ENCODE measurements around the gene ADCY10. TPM values are rescaled to one million over a fixed set of nuclear protein-coding genes. Genes with fewer than 3 reads are reported as not detected.

ADCY10 gene
- total RNA-seq, 3 donors from 2014 or later (not counting 1 experiment from before 2014, with no cell fraction given) = 0.42 to 1.00 TPM; not detected in 1

- H3K36me3 Mint-ChIP-seq = no peaks in the 10 kb centered on the region
- no peaks in the 10 kb centered on the region for H3K27me3 Mint-ChIP-seq (ENCODE audit: low read depth in 2 of 2)
- no peaks in the 10 kb centered on the region for H3K9me3 Mint-ChIP-seq
- Histone ChIP-seq H3K9me3 (ENCODE audit: control insufficient read depth, insufficient read depth, low read length) (no peaks in the 10 kb centered on the region), H3K4me3 (ENCODE audit: low read length) (peak within 1 kb of the TSS; percentile 90), H3K27me3 (ENCODE audit: control insufficient read depth, insufficient read depth, low read length) (no peaks in the 10 kb centered on the region), H3K27ac (ENCODE audit: low read length) (peak within 1 kb of the TSS; percentile 95), H3K4me1 (ENCODE audit: control insufficient read depth, insufficient read depth, low read length) (peaks cover 8% of the 10 kb centered on the region), H3K36me3 (ENCODE audit: control insufficient read depth, insufficient read depth, low read length) (no peaks in the 10 kb centered on the region)
- peaks cover 34 to 41% of the 10 kb centered on the region in 2 donors for H3K4me1 Mint-ChIP-seq
- no peak for TF ChIP-seq CTCF (IDR thresholded peaks at IDR 0.05)
- H3K4me3 Mint-ChIP-seq = peak within 1 kb of the TSS; percentile 93
- WGBS (ENCODE audit: insufficient coverage) = under 1% methylated on average over 51 of the region's 51 CpGs
- ATAC-seq (no peak), DNase-seq (peak; percentile 55 to 78)
- H3K27ac Mint-ChIP-seq = peak within 1 kb of the TSS; percentile 93 to 98
- intact Hi-C loops (cut with micrococcal nuclease) = loop anchor here (2.0 to 5.0 kb wide), 4 partner anchors 242 to 1958 kb away; partner anchors contain the start of genes BLZF1, NME7, TADA1 and TIPRL
Observed at GRCh38 chr1:167936930-167937708, 23.2 kb upstream of the ADCY10 start, which contains the start of gene MPC2. Gene MPC2, minus strand, starts transcription at chr1:167937072. Its CDS starts 1,231 bp downstream, at chr1:167935841.

DNA sequence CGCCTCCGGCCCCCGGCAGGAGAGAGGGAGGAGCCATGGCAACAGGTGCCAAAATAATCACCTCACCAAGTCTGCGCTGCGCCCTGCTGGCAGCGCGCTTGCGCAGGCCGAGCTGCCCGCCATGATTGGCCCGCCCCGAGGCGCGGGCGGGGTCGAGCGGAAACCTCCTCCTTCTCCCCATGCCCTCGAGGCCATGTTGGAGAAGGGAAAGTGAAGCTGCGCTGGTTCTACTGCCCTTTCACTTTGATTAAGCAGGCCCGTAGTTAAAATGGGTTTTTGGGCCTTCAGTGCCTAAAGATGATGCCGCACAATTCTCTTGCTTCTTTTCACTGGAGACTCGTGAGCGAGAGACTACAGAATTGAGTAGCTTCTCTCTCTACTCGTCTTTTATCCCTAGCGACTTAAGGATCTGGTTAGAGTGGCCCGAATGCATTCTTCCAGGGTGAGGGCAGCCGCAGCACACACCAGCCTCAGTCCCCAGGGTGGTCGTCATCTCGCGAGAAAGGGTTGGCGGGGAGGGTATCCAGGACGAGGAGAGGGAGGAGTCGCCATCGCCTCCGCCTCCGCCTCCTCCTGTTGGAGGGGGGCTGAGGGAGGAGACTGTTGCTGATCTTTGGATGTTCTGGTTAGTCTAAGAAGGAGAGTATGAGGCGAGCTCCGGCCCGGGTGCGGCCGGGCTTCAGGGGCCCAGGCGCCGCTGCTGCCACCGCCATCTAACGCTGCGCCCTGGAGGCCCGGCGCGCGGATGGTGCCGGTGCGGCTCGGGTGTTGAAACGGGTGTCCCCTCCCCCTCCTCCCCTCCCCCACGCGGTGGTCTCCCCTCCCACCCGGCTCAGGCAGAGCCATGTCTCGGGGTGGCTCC lies 22.4 kb upstream of the ADCY10 start, which contains the start of gene DCAF6:
DCAF6 (plus strand) TSS at position 616 of the 862 bp plus-strand sequence; CDS start at position 845, 229 bp downstream.
- H3K4me1 ChIP-seq (ENCODE audit: control insufficient read depth, insufficient read depth, low read length) = peaks cover 8% of the 10 kb centered on the region
- DNase-seq (peak; percentile 95 to 99), ATAC-seq (peak; percentile 81 to 93 (median 84))
- peak within 1 kb of the TSS; percentile 93 for H3K4me3 Mint-ChIP-seq
- no peaks in the 10 kb centered on the region for H3K36me3 Mint-ChIP-seq
- intact Hi-C loops (cut with micrococcal nuclease) = loop anchor here (2.0 to 5.0 kb wide), 4 partner anchors 243 to 1959 kb away; partner anchors contain the start of genes BLZF1, NME7, TADA1 and TIPRL
- H3K4me1 Mint-ChIP-seq = peaks cover 34 to 41% of the 10 kb centered on the region in 2 donors
- no peaks in the 10 kb centered on the region for H3K9me3 Mint-ChIP-seq
- peak within 1 kb of the TSS; percentile 95 for H3K27ac ChIP-seq (ENCODE audit: low read length)
- no peaks in the 10 kb centered on the region for H3K27me3 Mint-ChIP-seq (ENCODE audit: low read depth in 2 of 2)
- H3K9me3 ChIP-seq (ENCODE audit: control insufficient read depth, insufficient read depth, low read length) = no peaks in the 10 kb centered on the region
- TF ChIP-seq CTCF (IDR thresholded peaks at IDR 0.05) = no peak
- no peaks in the 10 kb centered on the region for H3K27me3 ChIP-seq (ENCODE audit: control insufficient read depth, insufficient read depth, low read length)
- H3K27ac Mint-ChIP-seq = peak within 1 kb of the TSS; percentile 93 to 98
- H3K4me3 ChIP-seq (ENCODE audit: low read length) = peak within 1 kb of the TSS; percentile 90
- H3K36me3 ChIP-seq (ENCODE audit: control insufficient read depth, insufficient read depth, low read length) = no peaks in the 10 kb centered on the region
- under 1% methylated on average over 48 of the region's 58 CpGs for WGBS (ENCODE audit: insufficient coverage)

GRCh38 chr1:167935216-167936067 lies 21.5 kb upstream of the ADCY10 start:
- no peak for TF ChIP-seq CTCF (IDR thresholded peaks at IDR 0.05)
- no peaks in the 10 kb centered on the region for H3K27me3 ChIP-seq (ENCODE audit: control insufficient read depth, insufficient read depth, low read length)
- H3K36me3 Mint-ChIP-seq = no peaks in the 10 kb centered on the region
- DNase-seq (peak; percentile 28 to 65), ATAC-seq (peak in 2 of 3 donors; percentile 0 to 1)
- H3K4me3 Mint-ChIP-seq = peak overlapping the region; percentile 93
- H3K9me3 ChIP-seq (ENCODE audit: control insufficient read depth, insufficient read depth, low read length) = no peaks in the 10 kb centered on the region
- no peaks in the 10 kb centered on the region for H3K9me3 Mint-ChIP-seq
- intact Hi-C loops (cut with micrococcal nuclease) = loop anchor here (2.0 to 5.0 kb wide), 4 partner anchors 243 to 1959 kb away; partner anchors contain the start of genes BLZF1, NME7, TADA1 and TIPRL
- H3K27ac Mint-ChIP-seq = peak overlapping the region; percentile 93 to 98
- no peaks in the 10 kb centered on the region for H3K36me3 ChIP-seq (ENCODE audit: control insufficient read depth, insufficient read depth, low read length)
- peak overlapping the region; percentile 90 for H3K4me3 ChIP-seq (ENCODE audit: low read length)
- peaks cover 34 to 41% of the 10 kb centered on the region in 2 donors for H3K4me1 Mint-ChIP-seq
- peaks cover 8% of the 10 kb centered on the region for H3K4me1 ChIP-seq (ENCODE audit: control insufficient read depth, insufficient read depth, low read length)
- under 1% methylated on average over 45 of the region's 45 CpGs for WGBS (ENCODE audit: insufficient coverage)
- peak overlapping the region; percentile 95 for H3K27ac ChIP-seq (ENCODE audit: low read length)
- H3K27me3 Mint-ChIP-seq (ENCODE audit: low read depth in 2 of 2) = no peaks in the 10 kb centered on the region

All from natural killer cell (primary cell).